Calu3 (cell line): ENCODE measurements around the gene BCAS3. TPM values are rescaled to one million over a fixed set of nuclear protein-coding genes. Genes with fewer than 3 reads are reported as not detected.

Source experiments
- BruUV-seq: library from RNA; stranded (reverse); fragments of 400-500 nt; replicated peaks from 2 replicates; lab custom pipeline; 2021; lab: Mats Ljungman, UMichigan
- CTCF ChIA-PET: fragments of 300-600 bp; sonication (Branson Sonifier 250); formaldehyde crosslinking; loops from one replicate; lab custom pipeline; 2022; ENCODE audit warnings: antibody characterized with exemption; lab: Charles Lee
- DNase-seq: peaks from one replicate; pipeline ENCODE4 v3.0.0; 2022
- H3K27ac Mint-ChIP-seq: one replicate; pipeline ENCODE4 v1.8.0; 2022; ENCODE audit warnings: mixed read lengths; ENCODE audit not compliant: unreplicated experiment
- H3K27me3 Mint-ChIP-seq: one replicate; pipeline ENCODE4 v1.8.0; 2022; ENCODE audit warnings: mixed read lengths; ENCODE audit not compliant: unreplicated experiment
- H3K36me3 Mint-ChIP-seq: one replicate; pipeline ENCODE4 v1.8.0; 2022; ENCODE audit warnings: mild to moderate bottlenecking, moderate library complexity, mixed read lengths; ENCODE audit not compliant: insufficient read depth, unreplicated experiment
- H3K4me1 Mint-ChIP-seq: one replicate; pipeline ENCODE4 v1.8.0; 2022; ENCODE audit warnings: mild to moderate bottlenecking, low read depth, mixed read lengths; ENCODE audit not compliant: unreplicated experiment
- H3K4me3 Mint-ChIP-seq: one replicate; pipeline ENCODE4 v1.8.0; 2022; ENCODE audit warnings: mild to moderate bottlenecking, low read depth, moderate library complexity, mixed read lengths; ENCODE audit not compliant: unreplicated experiment
- H3K9me3 Mint-ChIP-seq: one replicate; pipeline ENCODE4 v1.8.0; 2022; ENCODE audit warnings: low read depth, mixed read lengths; ENCODE audit not compliant: unreplicated experiment
- intact Hi-C: fragments of 100-400 bp; cut with micrococcal nuclease; formaldehyde crosslinking; loops from one replicate; pipeline ENCODE4 v1.10.0; 2022; ENCODE audit not compliant: unreplicated experiment
- total RNA-seq: library from RNA; stranded (reverse); gene quantifications from 2 replicates; pipeline ENCODE4 v1.2.3, GENCODE V29; 2022
- TF ChIP-seq, protein P1 (sequence below): fragments of 200-600 bp; IDR thresholded peaks from one replicate; pipeline ENCODE4 v1.8.0; 2022; ENCODE audit warnings: antibody characterized with exemption; ENCODE audit not compliant: unreplicated experiment

The BCAS3 gene
- total RNA-seq, 1 experiment from 2014 or later, result 10.9 TPM

DNA sequence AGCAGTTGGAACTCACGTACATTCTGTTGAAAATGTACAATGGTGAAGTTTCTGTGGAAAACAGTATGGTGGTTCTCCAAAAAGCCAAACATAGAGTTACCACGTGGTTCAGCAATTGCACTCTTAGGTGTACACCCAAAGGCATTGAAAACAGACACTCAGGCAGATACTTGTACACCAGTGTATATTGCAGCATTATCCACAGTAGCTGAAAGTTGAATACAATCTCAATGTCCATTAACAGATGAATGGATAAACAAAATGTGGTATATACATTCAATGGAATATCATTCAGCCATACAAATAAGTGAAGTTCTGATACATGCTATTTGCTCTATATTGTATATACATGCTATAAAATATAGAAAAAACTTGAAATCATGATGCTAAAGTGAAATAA, 745.2 kb downstream of the BCAS3 start:
- CTCF ChIA-PET, result no interaction called here
- DNase-seq, result no peak
- H3K4me1 Mint-ChIP-seq, result no peaks in the 10 kb centered on the region
- intact Hi-C loops, result no loop called here
- H3K9me3 Mint-ChIP-seq, result no peaks in the 10 kb centered on the region
- H3K4me3 Mint-ChIP-seq, result no peak overlapping the region
- no peaks in the 10 kb centered on the region for H3K36me3 Mint-ChIP-seq
- peaks cover 44% of the 10 kb centered on the region for H3K27me3 Mint-ChIP-seq
- TF ChIP-seq, protein P1, sequence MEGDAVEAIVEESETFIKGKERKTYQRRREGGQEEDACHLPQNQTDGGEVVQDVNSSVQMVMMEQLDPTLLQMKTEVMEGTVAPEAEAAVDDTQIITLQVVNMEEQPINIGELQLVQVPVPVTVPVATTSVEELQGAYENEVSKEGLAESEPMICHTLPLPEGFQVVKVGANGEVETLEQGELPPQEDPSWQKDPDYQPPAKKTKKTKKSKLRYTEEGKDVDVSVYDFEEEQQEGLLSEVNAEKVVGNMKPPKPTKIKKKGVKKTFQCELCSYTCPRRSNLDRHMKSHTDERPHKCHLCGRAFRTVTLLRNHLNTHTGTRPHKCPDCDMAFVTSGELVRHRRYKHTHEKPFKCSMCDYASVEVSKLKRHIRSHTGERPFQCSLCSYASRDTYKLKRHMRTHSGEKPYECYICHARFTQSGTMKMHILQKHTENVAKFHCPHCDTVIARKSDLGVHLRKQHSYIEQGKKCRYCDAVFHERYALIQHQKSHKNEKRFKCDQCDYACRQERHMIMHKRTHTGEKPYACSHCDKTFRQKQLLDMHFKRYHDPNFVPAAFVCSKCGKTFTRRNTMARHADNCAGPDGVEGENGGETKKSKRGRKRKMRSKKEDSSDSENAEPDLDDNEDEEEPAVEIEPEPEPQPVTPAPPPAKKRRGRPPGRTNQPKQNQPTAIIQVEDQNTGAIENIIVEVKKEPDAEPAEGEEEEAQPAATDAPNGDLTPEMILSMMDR, result no peak
- BruUV-seq, result no TSS peak
- no peak overlapping the region for H3K27ac Mint-ChIP-seq

DNA sequence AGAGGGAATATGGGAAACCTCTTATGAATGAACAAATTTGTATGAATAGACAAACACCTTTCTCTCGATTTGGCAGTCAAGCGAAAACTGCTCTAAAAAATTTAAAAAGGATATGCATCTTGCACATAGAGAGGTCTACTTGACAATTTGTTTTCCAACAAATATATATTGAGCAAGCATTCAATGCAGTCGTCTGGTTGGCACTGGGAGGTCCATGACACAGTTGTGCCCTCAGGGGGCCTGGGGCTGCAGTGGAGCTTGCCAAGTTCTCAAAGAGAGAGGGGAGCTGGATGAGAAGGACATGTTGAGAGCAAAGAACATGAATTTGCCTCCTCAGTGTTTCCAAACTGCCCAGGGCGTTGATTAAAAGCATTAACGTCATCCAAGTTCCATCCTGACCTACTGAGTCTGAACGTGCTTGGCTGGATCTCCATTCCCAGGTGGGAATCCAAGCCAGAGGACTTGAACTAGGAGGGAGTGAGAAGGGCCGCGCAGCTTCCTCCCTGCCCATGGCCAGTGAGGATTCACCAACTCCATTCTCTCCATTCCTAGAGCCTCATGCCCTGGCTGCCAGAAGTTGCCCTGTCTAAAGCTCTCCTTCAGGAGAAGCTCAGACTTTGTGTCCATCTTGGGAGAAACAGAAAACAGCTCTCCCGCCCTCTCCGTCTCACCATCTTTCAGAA, 746.5 kb downstream of the BCAS3 start:
- Mint-ChIP-seq H3K27ac (no peak overlapping the region), H3K9me3 (no peaks in the 10 kb centered on the region), H3K4me1 (no peaks in the 10 kb centered on the region), H3K4me3 (no peak overlapping the region), H3K36me3 (no peaks in the 10 kb centered on the region), H3K27me3 (peaks cover 37% of the 10 kb centered on the region)
- TF ChIP-seq, protein P1, result no peak
- no peak for DNase-seq
- CTCF ChIA-PET, result no interaction called here
- no TSS peak for BruUV-seq
- intact Hi-C loops, result no loop called here

DNA sequence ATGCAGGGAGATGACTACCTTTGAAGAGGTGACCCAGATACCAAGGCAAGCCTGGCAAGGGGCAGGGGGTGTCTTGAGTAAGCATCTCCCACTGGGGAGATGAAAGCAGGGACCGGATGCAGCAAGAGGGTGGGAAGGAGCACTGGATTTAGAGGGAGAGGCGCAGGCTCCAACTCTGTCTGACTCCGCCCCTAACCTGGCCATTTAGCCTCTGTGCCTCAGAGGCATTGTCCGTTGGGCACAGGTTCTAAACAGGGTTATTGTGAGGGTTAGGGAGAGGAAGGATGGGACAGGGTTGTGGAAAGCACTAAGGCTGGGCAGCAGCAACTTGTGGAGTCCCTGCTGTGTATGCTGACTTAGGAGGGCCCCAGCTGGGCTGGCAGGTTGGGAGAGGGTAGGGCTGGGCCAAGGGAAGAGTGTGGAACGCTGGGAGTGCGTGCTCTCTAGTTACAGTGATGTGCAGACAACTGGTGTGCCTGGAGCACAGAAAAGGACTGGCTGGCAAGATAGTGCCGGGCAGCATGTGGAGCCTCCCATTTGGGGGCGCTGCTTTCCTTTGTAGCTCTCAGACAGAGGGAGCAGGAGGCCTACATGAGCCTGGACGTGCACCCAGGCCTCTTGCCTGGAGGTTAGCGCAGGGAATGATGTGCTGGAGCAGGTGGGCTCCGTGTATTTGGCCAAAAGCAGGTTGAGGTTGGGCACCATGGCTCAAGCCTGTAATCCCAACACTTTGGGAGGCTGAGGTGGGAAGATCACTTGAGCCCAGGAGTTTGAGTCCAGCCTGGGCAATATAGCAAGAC, 748.2 kb downstream of the BCAS3 start:
- CTCF ChIA-PET, result interaction anchor here (0.7 kb wide), 1 partner anchor 135 kb away, joined by 3 read pairs; no protein-coding TSS in a partner anchor
- Mint-ChIP-seq H3K27ac (no peak overlapping the region), H3K4me1 (no peaks in the 10 kb centered on the region), H3K36me3 (no peaks in the 10 kb centered on the region), H3K9me3 (no peaks in the 10 kb centered on the region), H3K4me3 (no peak overlapping the region), H3K27me3 (peaks cover 19% of the 10 kb centered on the region)
- TF ChIP-seq, protein P1, result no peak
- intact Hi-C loops, result no loop called here
- no peak for DNase-seq
- BruUV-seq, result no TSS peak

DNA sequence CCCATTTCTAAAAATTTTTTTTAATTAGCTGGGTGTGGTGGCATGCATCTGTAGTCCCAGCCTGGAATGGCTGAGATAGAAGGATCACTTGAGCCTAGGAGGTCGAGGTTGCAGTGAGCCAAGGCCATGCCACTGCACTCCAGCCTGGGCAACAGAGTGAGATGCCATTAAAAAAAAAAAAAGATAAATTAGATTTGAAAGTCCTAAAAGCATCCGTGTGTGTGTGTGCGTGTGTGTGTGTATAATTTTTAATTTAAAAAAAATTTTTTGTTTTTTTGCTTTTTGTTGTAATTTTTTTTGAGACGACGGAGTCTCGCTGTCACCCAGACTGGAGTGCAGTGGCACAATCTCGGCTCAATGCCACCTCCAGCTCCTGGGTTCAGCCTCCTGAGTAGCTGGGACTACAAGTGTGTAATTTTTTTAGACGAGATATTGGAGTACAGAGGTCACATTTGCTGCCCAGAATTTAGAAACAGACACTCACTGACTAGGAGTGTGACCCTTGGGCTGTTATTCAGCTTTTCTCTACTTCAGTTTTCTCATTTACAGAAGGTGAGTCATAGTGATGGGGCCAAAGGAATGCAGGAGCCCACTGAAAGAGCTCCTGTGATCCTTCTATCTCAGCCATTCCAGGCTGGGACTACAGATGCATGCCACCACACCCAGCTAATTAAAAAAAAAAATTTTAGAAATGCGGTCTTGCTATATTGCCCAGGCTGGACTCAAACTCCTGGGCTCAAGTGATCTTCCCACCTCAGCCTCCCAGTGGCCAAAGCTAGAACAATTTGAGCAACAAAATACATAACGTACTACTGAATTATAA, 749.0 kb downstream of the BCAS3 start:
- intact Hi-C loops, result no loop called here
- H3K4me3 Mint-ChIP-seq, result no peak overlapping the region
- TF ChIP-seq, protein P1, result no peak
- CTCF ChIA-PET, result interaction anchor here (0.7 kb wide), 1 partner anchor 134 kb away, joined by 3 read pairs; no protein-coding TSS in a partner anchor
- no peak for DNase-seq
- no TSS peak for BruUV-seq
- no peaks in the 10 kb centered on the region for H3K36me3 Mint-ChIP-seq
- no peak overlapping the region for H3K27ac Mint-ChIP-seq
- no peaks in the 10 kb centered on the region for H3K4me1 Mint-ChIP-seq
- H3K9me3 Mint-ChIP-seq, result no peaks in the 10 kb centered on the region
- H3K27me3 Mint-ChIP-seq, result peaks cover 11% of the 10 kb centered on the region
